KMS-11 (cell line): Measurements from ENCODE around the gene FN3KRP.

Experiments used
- H2AFZ ChIP-seq: fragments of 200-600 bp; sonication (generic); 2 replicates; pipeline ENCODE4 v1.6.1; 2016; ENCODE audit warnings: antibody characterized with exemption, mixed run types, low read depth
- H3K27ac ChIP-seq: fragments of 200-600 bp; sonication (generic); 2 replicates; pipeline ENCODE4 v1.6.1; 2016; ENCODE audit warnings: mild to moderate bottlenecking, mixed run types
- H3K27me3 ChIP-seq: fragments of 200-600 bp; sonication (generic); 2 replicates; pipeline ENCODE4 v1.6.1; 2017; ENCODE audit warnings: mild to moderate bottlenecking, low read depth, mixed run types, moderate library complexity; ENCODE audit not compliant: insufficient read depth
- H3K36me3 ChIP-seq: fragments of 200-600 bp; sonication (generic); 2 replicates; pipeline ENCODE4 v1.6.1; 2017; ENCODE audit warnings: mild to moderate bottlenecking, mixed run types; ENCODE audit not compliant: insufficient read depth
- H3K4me1 ChIP-seq: fragments of 200-600 bp; sonication (generic); 2 replicates; pipeline ENCODE4 v1.6.1; 2016; ENCODE audit warnings: mild to moderate bottlenecking, low read depth, mixed run types; ENCODE audit not compliant: poor library complexity, severe bottlenecking
- H3K4me2 ChIP-seq: fragments of 200-600 bp; sonication (generic); 2 replicates; pipeline ENCODE4 v1.7.0; 2016; ENCODE audit warnings: mild to moderate bottlenecking, mixed run types
- H3K4me3 ChIP-seq: fragments of 200-600 bp; sonication (generic); IDR thresholded peaks from 2 replicates; pipeline ENCODE4 v1.6.1; 2017; ENCODE audit warnings: low read depth, low read length, mixed read lengths; ENCODE audit not compliant: insufficient read depth
- H3K79me2 ChIP-seq: fragments of 200-600 bp; sonication (generic); 2 replicates; pipeline ENCODE4 v1.6.1; 2016; ENCODE audit warnings: low read depth, mixed run types; ENCODE audit not compliant: insufficient read depth
- H3K9ac ChIP-seq: fragments of 200-600 bp; sonication (generic); 2 replicates; pipeline ENCODE4 v1.6.1; 2016; ENCODE audit warnings: mild to moderate bottlenecking, mixed run types
- H4K20me1 ChIP-seq: fragments of 200-600 bp; sonication (generic); 2 replicates; pipeline ENCODE4 v1.6.1; 2016; ENCODE audit warnings: mild to moderate bottlenecking, mixed run types; ENCODE audit not compliant: insufficient read depth
- CTCF ChIP-seq: fragments of 200-600 bp; sonication (generic); conservative IDR thresholded peaks from 2 replicates; pipeline ENCODE4 v1.6.1; 2017; ENCODE audit warnings: low read depth, mild to moderate bottlenecking, antibody characterized with exemption, low read length, moderate library complexity, mixed read lengths

Gene FN3KRP

DNA sequence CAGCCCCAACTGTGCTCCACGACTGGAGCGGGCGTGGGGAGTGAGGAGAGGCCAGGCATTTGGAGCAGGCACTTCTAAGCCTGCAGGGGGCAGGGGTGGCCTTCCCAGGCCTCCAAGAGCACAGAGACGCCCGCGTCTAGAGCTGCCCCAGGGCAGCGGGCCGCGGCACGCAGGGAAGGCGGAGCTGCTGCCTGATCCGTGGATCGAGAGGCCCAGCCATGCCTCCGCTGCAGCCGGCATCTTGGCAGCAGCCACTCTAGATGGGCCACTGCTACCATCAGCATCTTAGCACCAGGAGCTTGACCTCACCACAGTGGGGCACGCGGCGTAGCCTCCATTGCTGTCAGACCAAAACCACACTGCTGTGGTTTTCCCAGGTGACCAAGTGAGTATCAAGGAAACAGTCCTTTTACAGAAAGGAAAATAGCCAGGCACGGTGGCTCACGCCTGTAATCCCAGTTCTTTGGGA lies 47.8 kb upstream of the FN3KRP start:
- Histone ChIP-seq H3K4me2 (no peak overlapping the region), H2AFZ (no peak overlapping the region), H3K4me1 (no peaks in the 10 kb centered on the region), H3K36me3 (no peaks in the 10 kb centered on the region), H3K27me3 (no peaks in the 10 kb centered on the region), H4K20me1 (no peaks in the 10 kb centered on the region), H3K79me2 (no peaks in the 10 kb centered on the region), H3K9ac (no peak overlapping the region), H3K4me3 (no peak overlapping the region), H3K27ac (no peak overlapping the region)
- TF ChIP-seq CTCF = no peak

DNA sequence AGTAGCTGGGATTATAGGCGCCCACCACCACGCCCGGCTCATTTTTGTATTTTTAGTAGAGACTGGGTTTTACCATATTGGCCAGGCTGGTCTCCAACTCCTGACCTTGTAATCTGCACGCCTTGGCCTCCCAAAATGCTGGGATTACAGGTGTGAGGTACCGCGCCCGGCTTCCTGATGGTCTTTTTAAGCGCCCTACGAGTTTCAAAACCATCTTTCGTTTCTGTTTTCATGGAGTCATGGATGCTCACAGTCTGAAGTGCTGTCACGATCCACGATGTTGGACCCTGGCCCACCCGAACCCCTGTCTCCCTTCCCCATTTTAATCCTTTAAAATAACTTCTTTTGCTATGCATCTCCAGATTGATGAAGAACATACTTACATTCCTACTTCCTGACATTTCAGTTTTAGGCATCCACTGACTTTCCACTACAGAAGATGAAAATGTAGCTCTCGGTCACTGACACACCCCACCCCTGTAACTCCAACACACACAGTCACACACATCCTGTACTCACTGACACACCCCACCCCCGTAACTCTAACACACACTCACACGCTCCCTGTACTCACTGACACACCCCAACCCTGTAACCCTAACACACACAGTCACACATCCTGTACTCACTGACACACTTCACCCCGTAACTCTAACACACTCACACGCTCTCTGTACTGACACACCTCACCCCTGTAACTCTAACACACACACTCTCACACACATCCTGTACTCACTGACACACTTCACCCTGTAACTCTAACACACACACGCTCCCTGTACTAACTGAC lies 45.6 kb upstream of the FN3KRP start:
- Histone ChIP-seq H3K9ac (no peak overlapping the region), H3K4me3 (no peak overlapping the region), H3K27ac (no peak overlapping the region)

DNA sequence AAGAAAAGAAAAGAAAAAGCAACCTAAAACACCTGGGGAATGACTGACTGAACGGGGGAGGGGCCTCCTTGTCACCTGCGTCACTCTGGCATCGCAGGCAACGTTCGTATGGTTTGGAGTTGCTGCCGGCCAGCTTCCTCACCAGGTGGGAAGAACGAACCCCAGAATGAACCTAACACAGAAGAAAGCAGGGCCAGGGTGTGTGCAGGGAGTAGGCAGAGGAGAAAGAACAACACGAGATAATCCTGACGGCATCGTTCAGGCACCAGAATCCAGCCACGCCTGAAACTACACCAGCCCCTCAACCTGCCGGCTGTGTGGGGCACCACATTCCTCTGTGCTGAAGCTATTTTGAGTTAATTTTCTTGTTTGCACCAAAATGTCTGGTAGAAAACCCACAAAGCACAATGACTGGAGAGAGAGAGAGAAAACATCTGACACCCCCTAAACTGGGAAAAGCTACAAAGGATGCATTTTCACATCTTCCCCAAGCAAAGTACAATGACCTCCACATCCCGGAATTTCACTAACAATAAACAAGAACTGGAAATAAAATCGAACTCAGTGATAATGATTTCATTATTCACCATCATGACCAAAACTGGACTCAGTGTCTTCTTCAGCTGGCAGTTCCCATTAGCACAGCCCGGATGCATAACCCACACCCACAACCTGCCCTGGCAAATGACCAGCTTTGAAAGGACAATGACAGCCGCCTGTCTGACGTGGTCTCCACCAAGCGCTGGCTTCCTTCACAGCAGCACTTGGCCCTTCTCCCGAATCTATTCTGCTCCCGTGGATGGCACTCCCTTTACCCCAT lies 41.6 kb upstream of the FN3KRP start:
- no peak for TF ChIP-seq CTCF
- no peaks in the 10 kb centered on the region for H3K36me3 ChIP-seq
- H3K79me2 ChIP-seq = no peaks in the 10 kb centered on the region
- H2AFZ ChIP-seq = no peak overlapping the region
- no peak overlapping the region for H3K27ac ChIP-seq
- H3K4me2 ChIP-seq = no peak overlapping the region
- no peaks in the 10 kb centered on the region for H4K20me1 ChIP-seq
- no peaks in the 10 kb centered on the region for H3K27me3 ChIP-seq
- no peaks in the 10 kb centered on the region for H3K4me1 ChIP-seq
- H3K9ac ChIP-seq = no peak overlapping the region
- H3K4me3 ChIP-seq = no peak overlapping the region

More for the DNA sequence above, 45.6 kb upstream of the FN3KRP start:
- no peaks in the 10 kb centered on the region for H3K27me3 ChIP-seq
- TF ChIP-seq CTCF = no peak
- H3K4me1 ChIP-seq = no peaks in the 10 kb centered on the region
- no peaks in the 10 kb centered on the region for H4K20me1 ChIP-seq
- no peak overlapping the region for H3K4me2 ChIP-seq
- H3K36me3 ChIP-seq = no peaks in the 10 kb centered on the region
- H3K79me2 ChIP-seq = no peaks in the 10 kb centered on the region
- H2AFZ ChIP-seq = no peak overlapping the region

DNA sequence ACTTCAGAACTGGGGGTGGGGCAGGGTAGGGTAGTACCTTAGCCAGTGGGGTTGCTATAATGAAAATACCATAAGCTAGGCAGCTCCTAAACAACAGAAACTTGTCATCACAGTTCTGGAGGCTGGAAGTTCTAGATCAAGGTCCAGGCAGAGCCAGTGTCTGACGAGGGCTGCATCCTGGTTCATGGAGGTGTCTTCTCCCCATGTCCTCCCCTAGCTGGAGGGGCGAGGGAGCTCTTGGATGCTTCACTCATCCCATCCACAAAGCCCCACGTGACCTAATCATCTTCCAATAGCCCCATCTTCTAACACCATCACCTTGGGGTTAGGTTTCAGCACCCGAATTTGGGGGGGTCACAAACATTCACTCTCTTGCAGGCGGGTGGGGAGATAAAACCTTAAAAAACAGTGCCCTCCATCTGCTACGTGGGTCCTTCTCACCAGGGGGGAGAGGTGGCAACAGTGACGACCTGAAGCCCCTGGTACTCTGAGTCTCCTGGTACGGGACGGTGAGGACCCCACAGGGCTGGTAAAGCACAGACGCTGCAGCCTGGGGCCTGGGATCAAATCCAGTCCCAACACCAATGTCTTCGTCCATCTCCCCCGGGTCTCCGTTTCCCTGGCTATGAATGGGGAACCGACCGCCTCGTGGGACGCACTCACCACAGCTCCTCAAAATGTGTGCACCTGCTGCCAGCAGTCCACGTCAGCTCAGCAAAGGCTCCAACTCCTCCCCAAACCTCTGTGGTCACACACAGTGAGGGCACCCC lies 40.8 kb upstream of the FN3KRP start:
- H3K9ac ChIP-seq = no peak overlapping the region
- H3K27ac ChIP-seq = no peak overlapping the region
- H3K4me3 ChIP-seq = no peak overlapping the region
- TF ChIP-seq CTCF = no peak
- no peaks in the 10 kb centered on the region for H3K27me3 ChIP-seq
- H3K4me1 ChIP-seq = no peaks in the 10 kb centered on the region
- no peak overlapping the region for H3K4me2 ChIP-seq
- no peaks in the 10 kb centered on the region for H3K79me2 ChIP-seq
- no peak overlapping the region for H2AFZ ChIP-seq
- H4K20me1 ChIP-seq = no peaks in the 10 kb centered on the region
- no peaks in the 10 kb centered on the region for H3K36me3 ChIP-seq
